OCI-LY3 (cell line): Measurements from ENCODE around the gene SIRT6.

Source experiments
- H2AFZ ChIP-seq: fragments of 200-600, 300-600 bp; shearing (Covaris generic); 2 replicates; pipeline ENCODE4 v1.6.0; 2014; ENCODE audit warnings: antibody characterized with exemption, low read depth, low read length
- H3K27ac ChIP-seq: fragments of 200-600, 300-600 bp; sonication (generic); 2 replicates; pipeline ENCODE4 v1.5.1; 2014; ENCODE audit warnings: mild to moderate bottlenecking, low read length, moderate library complexity, mixed read lengths
- H3K27me3 ChIP-seq: fragments of 200-600, 300-600 bp; sonication (generic); 2 replicates; pipeline ENCODE4 v1.6.1; 2014; ENCODE audit warnings: low read depth, low read length, mixed read lengths
- H3K36me3 ChIP-seq: fragments of 200-600, 300-600 bp; sonication (generic); replicated peaks from 2 replicates; pipeline ENCODE3; 2014; ENCODE audit warnings: low read depth, low read length, mixed read lengths
- H3K4me1 ChIP-seq: fragments of 300-600, 200-600 bp; sonication (generic); 2 replicates; pipeline ENCODE4 v1.6.1; 2014; ENCODE audit warnings: low read length, mixed read lengths
- H3K4me2 ChIP-seq: fragments of 200-600, 300-600 bp; sonication (generic); 2 replicates; pipeline ENCODE4 v1.6.1; 2014; ENCODE audit warnings: low read length, mixed read lengths
- H3K4me3 ChIP-seq: fragments of 300-600, 200-600 bp; sonication (generic); 2 replicates; pipeline ENCODE4 v1.5.1; 2014; ENCODE audit warnings: antibody characterized with exemption, mild to moderate bottlenecking, low read length, moderate library complexity
- H3K79me2 ChIP-seq: fragments of 300-600, 200-600 bp; shearing (Covaris generic); 2 replicates; pipeline ENCODE4 v1.6.1; 2014; ENCODE audit warnings: mild to moderate bottlenecking, low read length, mixed read lengths
- H3K9ac ChIP-seq: fragments of 300-600, 200-600 bp; shearing (Covaris generic); 2 replicates; pipeline ENCODE4 v1.6.0; 2014; ENCODE audit warnings: mild to moderate bottlenecking, low read length, moderate library complexity
- H3K9me3 ChIP-seq: fragments of 200-600, 300-600 bp; shearing (Covaris generic); 2 replicates; pipeline ENCODE4 v1.6.1; 2014; ENCODE audit warnings: low read length, mixed read lengths; ENCODE audit not compliant: insufficient read depth
- H4K20me1 ChIP-seq: fragments of 200-600, 300-600 bp; sonication (generic); 2 replicates; pipeline ENCODE4 v1.6.1; 2016; ENCODE audit warnings: low read length, mixed read lengths; ENCODE audit not compliant: insufficient read depth
- EZH2phosphoT487 ChIP-seq: fragments of 200-600 bp; shearing (Covaris generic); IDR thresholded peaks from 2 replicates; pipeline ENCODE4 v1.6.1; 2018; ENCODE audit warnings: antibody characterized with exemption, mixed run types, low read depth
- TF ChIP-seq, protein P1 (sequence below): fragments of 200-600, 300-600 bp; sonication (generic); IDR thresholded peaks from 2 replicates; pipeline ENCODE4 v1.5.1; 2014; ENCODE audit warnings: antibody characterized with exemption, low read length, low read depth

SIRT6 gene

DNA sequence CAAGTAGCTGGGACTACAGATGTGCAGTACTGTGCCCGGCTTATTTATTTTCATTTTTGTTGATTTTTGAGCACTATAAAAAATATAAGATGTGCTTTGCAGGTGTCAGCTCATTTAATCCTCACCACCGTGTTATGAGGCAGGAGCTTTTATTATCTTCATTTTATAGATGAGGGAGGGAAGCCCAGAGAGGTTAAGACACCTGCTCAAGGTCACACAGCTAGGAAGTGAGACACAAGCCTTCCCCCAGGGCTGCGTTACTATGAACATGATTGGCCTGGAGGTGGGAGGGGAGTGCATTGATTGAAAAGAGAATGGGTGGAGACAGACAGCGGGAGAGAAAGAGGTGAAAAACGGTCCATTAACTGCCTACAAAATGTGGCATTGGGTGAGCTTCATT lies 7.3 kb upstream of the SIRT6 start:
- H3K9me3 ChIP-seq: no peaks in the 10 kb centered on the region
- TF ChIP-seq, protein P1, sequence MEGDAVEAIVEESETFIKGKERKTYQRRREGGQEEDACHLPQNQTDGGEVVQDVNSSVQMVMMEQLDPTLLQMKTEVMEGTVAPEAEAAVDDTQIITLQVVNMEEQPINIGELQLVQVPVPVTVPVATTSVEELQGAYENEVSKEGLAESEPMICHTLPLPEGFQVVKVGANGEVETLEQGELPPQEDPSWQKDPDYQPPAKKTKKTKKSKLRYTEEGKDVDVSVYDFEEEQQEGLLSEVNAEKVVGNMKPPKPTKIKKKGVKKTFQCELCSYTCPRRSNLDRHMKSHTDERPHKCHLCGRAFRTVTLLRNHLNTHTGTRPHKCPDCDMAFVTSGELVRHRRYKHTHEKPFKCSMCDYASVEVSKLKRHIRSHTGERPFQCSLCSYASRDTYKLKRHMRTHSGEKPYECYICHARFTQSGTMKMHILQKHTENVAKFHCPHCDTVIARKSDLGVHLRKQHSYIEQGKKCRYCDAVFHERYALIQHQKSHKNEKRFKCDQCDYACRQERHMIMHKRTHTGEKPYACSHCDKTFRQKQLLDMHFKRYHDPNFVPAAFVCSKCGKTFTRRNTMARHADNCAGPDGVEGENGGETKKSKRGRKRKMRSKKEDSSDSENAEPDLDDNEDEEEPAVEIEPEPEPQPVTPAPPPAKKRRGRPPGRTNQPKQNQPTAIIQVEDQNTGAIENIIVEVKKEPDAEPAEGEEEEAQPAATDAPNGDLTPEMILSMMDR: no peak
- no peak for TF ChIP-seq EZH2phosphoT487
- no peaks in the 10 kb centered on the region for H3K36me3 ChIP-seq
- H3K27ac ChIP-seq: no peak overlapping the region
- H3K4me2 ChIP-seq: no peak overlapping the region
- H2AFZ ChIP-seq: no peak overlapping the region
- H3K27me3 ChIP-seq: 0 out of 2 replicates have a peak, but pooled peaks cover 8% of the 10 kb centered on the region
- H3K9ac ChIP-seq: no peak overlapping the region
- H3K4me3 ChIP-seq: no peak overlapping the region
- peaks cover 12% of the 10 kb centered on the region for H3K4me1 ChIP-seq
- no peaks in the 10 kb centered on the region for H4K20me1 ChIP-seq
- no peaks in the 10 kb centered on the region for H3K79me2 ChIP-seq

DNA sequence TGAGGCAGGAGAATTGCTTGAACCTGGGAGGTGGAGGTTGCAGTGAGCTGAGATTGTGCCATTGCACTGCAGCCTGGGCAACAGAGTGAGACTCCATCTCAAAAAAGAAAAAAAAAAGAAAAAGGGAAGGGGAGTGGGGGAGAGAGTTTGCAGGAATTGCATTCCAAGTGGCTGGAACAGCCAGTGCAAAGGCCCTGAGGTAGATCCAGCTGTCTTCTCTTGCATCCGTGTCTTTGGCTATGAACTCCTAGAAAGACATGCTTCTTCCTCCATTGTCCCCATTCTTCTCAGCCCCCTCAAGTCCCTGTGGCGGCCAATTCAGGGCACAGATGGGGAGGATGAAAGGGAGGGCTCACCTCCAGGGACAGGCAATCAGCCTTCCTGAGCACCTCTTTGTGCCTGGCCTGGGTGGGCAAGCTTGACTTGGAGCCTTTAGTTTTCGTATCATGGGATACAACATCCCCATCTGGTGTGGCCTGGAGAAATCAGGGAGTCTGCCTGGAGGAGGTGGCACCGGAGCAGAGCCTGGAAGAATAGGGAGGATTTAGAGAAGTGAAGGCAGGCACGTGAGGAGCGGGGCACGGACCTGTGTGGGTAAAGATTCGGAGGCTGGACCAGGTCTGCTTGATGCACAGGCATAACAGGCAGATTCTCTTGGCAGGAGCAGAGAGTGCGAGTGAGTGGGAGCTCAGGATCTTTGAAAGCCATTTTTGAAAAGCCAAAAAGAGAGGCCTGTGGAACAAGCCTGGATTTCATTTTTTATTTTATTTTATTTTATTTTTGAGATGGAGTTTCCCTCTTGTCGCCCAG lies 5.2 kb upstream of the SIRT6 start:
- H4K20me1 ChIP-seq: no peaks in the 10 kb centered on the region

DNA sequence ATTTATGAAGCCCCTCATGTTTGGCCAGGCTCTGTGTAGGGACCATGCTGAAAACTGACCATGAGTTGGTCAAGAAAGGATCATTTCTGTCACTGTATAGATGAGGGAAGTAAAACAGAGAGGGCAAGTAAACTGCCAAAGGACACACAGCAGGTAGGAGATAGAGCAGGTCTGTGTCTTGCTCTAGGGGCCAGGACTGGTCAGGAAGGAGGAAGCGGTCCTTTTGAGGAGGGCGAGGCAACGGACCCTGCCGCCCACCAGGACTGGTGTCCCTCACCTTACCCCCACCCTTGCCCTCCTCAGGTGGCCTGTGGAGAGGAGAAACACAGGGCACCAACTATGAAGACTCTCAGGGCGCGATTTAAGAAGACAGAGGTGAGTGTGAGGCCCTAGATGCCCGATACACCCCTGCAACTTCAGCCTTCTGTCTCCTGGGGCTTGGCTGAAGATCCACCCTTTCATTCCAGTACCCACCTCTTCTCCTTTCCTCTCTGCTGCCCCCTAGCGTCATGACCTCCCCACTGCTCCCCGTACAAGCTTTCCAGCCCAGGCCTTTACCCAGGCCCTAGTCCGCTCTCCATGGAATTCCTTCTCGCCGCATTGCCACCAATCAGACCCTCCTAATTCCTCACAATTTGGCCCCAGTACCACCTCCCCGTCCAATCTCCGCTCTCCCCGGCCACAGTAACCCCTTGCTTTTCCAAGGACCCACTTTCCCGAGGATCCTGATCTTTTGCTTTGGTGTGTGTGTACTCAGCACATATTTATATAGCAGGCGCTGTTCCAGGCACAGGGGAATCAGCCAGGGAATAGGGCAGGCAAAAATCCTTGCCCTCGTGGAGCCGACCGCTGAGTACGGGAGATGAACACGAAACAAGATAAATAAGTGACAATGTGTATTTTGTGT lies 4.0 kb upstream of the SIRT6 start:
- Histone ChIP-seq H3K4me3 (no peak overlapping the region), H3K9ac (no peak overlapping the region), H3K4me1 (peaks cover 17% of the 10 kb centered on the region), H4K20me1 (no peaks in the 10 kb centered on the region), H3K27me3 (no peaks in the 10 kb centered on the region), H3K36me3 (no peaks in the 10 kb centered on the region), H3K9me3 (no peaks in the 10 kb centered on the region), H3K4me2 (peak overlapping the region; percentile 47), H2AFZ (peak overlapping the region; percentile 55), H3K79me2 (peaks cover 10% of the 10 kb centered on the region), H3K27ac (no peak overlapping the region)
- TF ChIP-seq, protein P1: peak; percentile 87
- TF ChIP-seq EZH2phosphoT487: no peak

More for the DNA sequence above, 5.2 kb upstream of the SIRT6 start:
- no peak overlapping the region for H2AFZ ChIP-seq
- H3K27me3 ChIP-seq: no peaks in the 10 kb centered on the region
- H3K4me2 ChIP-seq: no peak overlapping the region
- H3K36me3 ChIP-seq: no peaks in the 10 kb centered on the region
- H3K4me1 ChIP-seq: peaks cover 16% of the 10 kb centered on the region
- TF ChIP-seq EZH2phosphoT487: no peak
- TF ChIP-seq, protein P1: no peak
- no peaks in the 10 kb centered on the region for H3K9me3 ChIP-seq
- H3K27ac ChIP-seq: no peak overlapping the region
- no peaks in the 10 kb centered on the region for H3K79me2 ChIP-seq
- H3K9ac ChIP-seq: no peak overlapping the region
- no peak overlapping the region for H3K4me3 ChIP-seq
